Right ventricle myocardium inferior (tissue), 1 donor: ENCODE measurements around the gene SYCE3. TPM values are rescaled to one million over a fixed set of nuclear protein-coding genes. Genes with fewer than 3 reads are reported as not detected.
"Not testable (repeated sequence)": the region's sequence is repeated elsewhere in the genome, so short reads cannot be mapped to it uniquely, and the experiment has no call there.

Source experiments
- ATAC-seq: fragments of 200-7000 bp; cut with Tn5 transposase; one replicate; pipeline ENCODE4 v1.9.1; 2020; ENCODE audit warnings: mild to moderate bottlenecking, moderate library complexity
- DNase-seq: peaks from one replicate; pipeline ENCODE4 v3.0.0; 2021; ENCODE audit errors: missing footprints
- intact Hi-C: fragments of 100-400 bp; cut with DNase I; formaldehyde crosslinking; loops from one replicate; pipeline ENCODE4 v1.11.0; 2022
- long read RNA-seq: library from polyadenylated mRNA; unstranded; transcript quantifications from one replicate; pipeline ENCODE4 v2.0.0, GENCODE V29; 2021
- total RNA-seq: library from RNA; stranded (reverse); fragmentation: NEBNext Ultra II Directional; extraction: Animal tissue kit (Norgen Biotek cat#: 25700); gene quantifications from one replicate; pipeline ENCODE4 v1.2.1, GENCODE V29; 2021
- donor health status: DM: no; HTN: yes; CAD: no; lungs with severe emphysema.

Gene SYCE3, protein sequence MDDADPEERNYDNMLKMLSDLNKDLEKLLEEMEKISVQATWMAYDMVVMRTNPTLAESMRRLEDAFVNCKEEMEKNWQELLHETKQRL
- not detected for total RNA-seq
- long read RNA-seq = 0 reads

DNA sequence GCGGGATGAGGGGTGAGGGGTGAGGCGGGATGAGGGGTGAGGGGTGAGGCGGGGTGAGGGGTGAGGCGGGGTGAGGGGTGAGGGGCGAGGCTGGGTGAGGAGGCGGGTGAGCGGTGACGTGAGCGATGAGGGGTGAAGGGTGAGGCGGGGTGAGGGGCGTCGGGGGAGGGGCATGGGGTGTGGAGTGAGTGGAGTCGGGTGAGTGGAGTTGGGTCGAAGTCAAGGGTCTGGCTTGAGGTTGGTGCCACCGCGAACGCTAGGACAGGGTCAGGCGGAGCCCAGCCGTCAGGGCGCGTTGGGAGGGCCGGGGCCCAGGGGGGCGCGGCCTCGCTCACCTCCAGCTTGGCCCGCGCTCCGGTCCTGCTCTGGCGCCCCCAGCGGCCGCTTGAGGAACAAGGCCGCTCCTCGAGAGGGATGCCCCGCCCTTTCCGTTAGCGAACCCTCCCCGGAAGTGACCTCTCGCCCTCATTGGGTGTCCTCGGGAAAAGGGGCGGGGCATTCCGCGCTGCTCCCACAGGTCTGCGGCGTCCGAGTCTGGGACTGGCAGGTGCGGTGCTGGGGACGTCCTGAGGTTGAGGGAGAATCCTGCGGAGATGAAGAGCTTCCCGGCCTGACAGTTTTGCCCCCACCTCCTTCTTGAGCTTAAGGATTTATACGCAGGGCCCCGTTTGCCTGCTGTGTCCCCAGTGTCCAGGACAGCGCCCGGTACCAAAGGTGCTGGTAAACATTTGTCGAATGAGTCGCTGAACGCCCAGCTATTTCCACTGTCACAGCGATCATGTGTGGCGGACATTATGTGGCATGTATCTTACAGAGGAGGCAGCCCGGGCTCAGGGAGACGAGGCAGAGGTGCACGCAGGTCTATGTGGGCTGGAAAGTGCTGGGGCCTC lies at the start of gene SYCE3:
Gene SYCE3, minus strand, starts transcription at position 397 of the 890 bp plus-strand sequence. CDS start 6,514 bp downstream, outside the sequence.
- ATAC-seq (peak; percentile 97), DNase-seq (peak; percentile 99)
- intact Hi-C loops = loop anchor here (1.0 kb wide), 1 partner anchor 16 kb away; the partner anchor contains the start of gene CPT1B

DNA sequence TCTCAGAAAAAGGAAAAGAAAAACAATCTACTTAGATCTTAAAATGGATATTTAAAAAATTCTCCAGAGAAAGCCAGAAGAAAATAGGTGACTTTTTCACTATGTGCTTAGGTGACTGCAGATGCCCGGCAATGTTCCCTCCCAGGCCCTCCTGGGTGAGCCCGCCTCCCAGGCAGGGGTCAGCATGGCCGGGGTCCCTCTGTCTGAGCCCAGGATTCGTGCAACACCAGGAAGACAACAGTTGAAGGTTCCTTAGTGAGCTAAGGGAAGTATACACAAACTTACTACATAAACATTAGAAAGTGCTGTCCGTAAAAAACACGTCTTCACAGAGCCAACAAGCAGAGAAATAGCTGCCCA lies 49.4 kb upstream of the SYCE3 start:
- intact Hi-C loops = loop anchor here (5.0 to 10.0 kb wide), 2 partner anchors 65 to 367 kb away; partner anchors contain the start of genes KLHDC7B and TUBGCP6
- DNase-seq = no peak
- ATAC-seq = no peak

DNA sequence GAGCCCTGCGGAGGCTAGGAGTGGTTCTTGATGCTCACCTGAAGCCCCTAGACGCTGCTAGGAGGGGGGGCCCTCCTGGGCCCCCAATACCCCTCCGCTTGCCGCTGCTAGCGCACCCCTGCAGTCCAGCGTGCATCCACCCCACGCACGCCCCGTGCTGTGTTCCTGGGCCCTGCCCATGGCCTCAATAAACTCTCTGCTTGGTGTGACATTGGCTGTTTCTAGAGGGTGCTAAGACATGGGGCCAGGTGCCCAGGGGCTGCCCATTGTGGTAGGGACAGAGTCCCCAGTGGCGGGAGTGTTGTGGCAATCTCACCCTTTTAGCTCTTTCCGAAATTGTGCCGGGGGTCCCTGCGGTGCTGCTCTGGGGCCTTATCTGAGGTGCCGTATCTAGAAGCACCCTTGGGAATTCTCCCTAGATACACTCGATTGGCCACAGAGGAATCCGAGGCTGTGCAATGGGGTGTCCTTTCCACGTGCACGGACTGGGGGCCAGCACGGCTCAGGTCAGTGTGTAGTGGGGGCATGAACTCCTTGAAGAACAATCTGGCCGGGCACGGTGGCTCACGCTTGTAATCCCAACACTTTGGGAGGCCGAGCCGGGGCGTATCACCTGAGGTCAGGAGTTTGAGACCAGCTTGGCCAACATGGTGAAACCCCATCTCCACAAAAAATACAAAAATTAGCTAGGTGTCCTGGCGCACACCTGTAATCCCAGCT lies 48.8 kb upstream of the SYCE3 start:
- intact Hi-C loops = loop anchor here (5.0 to 10.0 kb wide), 2 partner anchors 64 to 367 kb away; partner anchors contain the start of genes KLHDC7B and TUBGCP6
- no peak for DNase-seq
- ATAC-seq = no peak

DNA sequence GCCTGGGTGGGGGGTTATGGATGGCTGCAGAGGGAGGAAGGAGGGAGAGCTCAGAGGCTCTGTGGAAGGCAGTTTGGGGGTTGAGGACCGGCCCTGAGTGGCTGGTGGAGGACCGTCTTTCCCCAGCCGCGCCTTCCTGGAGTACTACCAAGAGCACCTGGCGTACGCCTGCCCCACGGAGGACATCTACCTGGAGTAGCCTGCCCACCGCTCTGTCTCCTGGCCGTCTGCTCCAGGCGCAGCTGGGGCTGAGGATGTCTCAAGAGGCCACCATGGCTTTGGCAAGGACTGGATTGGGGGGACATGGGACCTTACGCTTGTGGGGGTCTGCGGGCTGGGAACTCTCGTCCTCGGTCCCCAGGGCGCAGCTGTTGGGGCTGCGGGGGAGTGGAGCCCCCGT lies 47.9 kb upstream of the SYCE3 start:
- intact Hi-C loops = loop anchor here (5.0 to 10.0 kb wide), 2 partner anchors 63 to 366 kb away; partner anchors contain the start of genes KLHDC7B and TUBGCP6
- no peak for DNase-seq
- no peak for ATAC-seq

DNA sequence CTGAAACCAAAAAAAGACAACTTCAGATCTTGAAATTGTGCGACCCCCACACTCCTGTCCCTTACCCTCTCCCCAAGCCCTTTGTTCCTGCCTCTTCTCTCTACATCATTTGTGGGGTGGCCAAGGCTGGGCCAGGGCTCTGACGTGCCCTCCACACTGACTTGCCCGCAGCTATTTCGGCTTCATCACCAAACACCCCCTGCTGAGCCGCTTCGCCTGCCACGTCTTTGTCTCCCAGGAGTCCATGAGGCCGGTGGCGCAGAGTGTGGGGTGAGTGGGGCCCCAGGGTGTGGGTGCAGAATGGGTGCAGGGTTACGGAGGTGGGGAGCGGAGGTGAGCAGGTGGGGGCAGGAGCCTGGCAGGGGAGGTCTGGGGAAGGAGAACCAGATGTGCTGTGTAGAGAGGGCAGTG lies 47.3 kb upstream of the SYCE3 start:
- ATAC-seq (no peak), DNase-seq (no peak)

DNA sequence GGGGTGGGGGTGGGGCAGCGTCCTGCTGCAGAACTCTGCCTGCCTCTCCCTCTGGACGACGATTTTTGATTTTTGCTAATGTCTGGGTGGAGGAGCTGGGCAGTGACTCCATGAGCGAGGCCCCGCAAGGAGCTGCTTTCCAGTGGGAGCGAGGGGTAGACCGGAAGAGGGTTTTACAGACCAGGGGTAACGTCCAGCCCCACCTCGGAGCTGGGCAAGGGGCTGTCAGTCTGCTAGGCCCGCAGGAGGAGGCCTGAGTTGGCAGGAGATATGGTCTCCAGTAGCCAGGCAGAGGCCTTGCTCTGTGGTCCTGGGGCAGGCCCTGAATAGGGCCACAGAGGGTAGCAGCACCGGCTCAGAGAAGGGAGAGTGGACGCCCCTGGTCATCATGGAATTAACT lies 46.9 kb upstream of the SYCE3 start:
- DNase-seq (no peak), ATAC-seq (no peak)
- intact Hi-C loops = no loop called here

More for the DNA sequence above, 47.3 kb upstream of the SYCE3 start:
- intact Hi-C loops = loop anchor here (5.0 to 10.0 kb wide), 2 partner anchors 63 to 365 kb away; partner anchors contain the start of genes KLHDC7B and TUBGCP6

DNA sequence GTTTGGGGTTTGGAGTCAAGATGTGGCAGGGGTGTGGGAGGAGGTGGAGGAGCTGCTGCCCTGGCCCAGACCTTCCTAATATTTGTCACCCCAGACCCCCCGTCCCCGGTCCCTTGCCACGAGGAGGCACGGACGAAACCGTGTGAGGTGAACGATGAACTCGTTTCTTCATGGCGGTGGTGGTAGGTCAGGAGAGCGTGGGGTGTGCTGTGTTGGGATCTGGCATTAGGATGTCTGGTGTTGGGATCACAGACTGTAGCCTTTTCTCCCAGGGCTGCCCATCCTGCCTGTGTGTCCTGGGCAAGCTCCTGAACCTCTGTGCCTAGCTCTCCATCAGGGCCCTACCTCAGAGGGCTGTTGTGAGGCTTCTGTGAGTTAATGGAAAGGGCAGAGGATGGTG lies 46.3 kb upstream of the SYCE3 start:
- ATAC-seq (no peak), DNase-seq (no peak)
- intact Hi-C loops = no loop called here

DNA sequence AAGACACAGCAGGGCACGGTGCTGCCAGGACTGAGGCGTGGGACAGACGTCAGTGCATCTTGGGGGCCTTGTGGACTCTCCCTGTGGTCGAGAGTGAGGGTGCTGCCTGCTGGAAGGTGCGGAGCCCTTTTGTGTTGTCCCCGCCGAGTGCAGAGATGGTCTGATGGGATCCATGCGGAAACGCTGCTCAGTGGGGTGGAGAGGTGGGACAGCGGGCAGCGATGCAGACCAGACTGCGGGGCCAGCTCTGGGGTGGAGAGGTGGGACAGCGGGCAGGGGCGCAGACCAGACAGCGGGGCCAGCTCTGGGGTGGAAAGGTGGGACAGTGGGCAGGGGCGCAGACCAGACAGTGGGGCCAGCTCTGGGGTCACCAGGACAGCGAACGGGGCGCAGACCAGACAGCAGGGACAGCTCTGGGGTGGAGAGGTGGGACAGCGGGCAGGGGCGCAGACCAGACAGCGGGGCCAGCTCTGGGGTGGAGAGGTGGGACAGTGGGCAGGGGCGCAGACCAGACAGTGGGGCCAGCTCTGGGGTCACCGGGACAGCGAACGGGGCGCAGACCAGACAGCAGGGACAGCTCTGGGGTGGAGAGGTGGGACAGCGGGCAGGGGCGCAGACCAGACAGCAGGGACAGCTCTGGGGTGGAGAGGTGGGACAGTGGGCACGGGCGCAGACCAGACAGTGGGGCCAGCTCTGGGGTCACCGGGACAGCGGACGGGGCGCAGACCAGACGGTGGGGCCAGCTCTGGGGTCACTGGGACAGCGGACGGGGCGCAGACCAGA lies 45.5 kb upstream of the SYCE3 start:
- intact Hi-C loops, DNase-seq, ATAC-seq: not testable (repeated sequence)

DNA sequence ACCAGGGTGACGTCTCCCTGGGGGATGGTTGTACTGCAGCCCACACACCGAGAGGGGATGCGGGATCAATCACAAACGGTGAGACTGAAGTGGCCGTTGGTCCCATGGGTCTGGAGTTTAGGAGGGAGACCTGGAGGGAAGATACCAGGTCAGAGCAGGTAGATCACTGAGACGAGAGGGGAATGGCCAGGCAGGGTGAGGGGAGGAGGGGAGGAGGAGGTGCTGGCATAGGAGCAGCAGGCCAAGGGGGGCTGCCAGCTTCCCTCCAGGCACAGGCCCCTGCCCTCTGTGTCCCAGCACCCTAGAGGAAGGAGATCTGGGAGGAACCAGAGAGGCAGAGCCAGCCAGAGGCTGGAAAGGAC lies 44.9 kb upstream of the SYCE3 start:
- intact Hi-C loops = no loop called here
- no peak for DNase-seq
- ATAC-seq = no peak

DNA sequence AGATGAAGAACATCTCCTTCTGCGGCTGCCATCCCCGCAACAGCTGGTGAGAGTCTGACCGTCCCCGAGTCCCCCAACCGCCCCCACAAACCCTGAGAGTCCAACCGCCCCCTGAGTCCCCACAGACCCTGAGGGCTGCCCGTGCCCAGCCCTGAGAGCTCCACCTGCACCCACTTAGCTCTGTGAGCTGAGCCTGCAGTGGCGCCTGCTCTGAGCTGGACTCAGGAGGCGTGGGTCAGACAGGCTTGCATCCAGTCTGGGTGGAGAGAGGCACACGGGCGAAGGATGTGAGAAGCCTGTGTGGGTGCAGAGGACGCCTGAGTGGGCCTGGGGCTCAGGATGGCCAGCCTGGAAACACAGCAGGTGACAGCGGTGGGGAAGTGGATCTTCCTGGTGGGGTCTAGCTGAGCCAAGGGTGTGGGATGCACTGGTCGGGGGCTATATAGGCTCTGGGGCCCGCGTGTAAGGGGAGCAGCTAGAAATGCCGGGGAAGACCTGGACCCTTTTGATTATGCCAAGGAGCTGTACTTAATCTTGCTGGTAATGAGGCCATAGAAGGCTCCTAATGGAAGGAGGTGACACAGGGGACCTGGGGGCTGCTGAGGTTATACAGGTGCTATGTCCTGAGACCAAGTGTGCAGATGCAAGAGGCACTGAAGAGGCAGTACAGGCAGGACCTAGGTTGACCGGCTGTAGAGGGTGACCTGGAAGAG lies 44.4 kb upstream of the SYCE3 start:
- DNase-seq = no peak
- no peak for ATAC-seq
- intact Hi-C loops = no loop called here

DNA sequence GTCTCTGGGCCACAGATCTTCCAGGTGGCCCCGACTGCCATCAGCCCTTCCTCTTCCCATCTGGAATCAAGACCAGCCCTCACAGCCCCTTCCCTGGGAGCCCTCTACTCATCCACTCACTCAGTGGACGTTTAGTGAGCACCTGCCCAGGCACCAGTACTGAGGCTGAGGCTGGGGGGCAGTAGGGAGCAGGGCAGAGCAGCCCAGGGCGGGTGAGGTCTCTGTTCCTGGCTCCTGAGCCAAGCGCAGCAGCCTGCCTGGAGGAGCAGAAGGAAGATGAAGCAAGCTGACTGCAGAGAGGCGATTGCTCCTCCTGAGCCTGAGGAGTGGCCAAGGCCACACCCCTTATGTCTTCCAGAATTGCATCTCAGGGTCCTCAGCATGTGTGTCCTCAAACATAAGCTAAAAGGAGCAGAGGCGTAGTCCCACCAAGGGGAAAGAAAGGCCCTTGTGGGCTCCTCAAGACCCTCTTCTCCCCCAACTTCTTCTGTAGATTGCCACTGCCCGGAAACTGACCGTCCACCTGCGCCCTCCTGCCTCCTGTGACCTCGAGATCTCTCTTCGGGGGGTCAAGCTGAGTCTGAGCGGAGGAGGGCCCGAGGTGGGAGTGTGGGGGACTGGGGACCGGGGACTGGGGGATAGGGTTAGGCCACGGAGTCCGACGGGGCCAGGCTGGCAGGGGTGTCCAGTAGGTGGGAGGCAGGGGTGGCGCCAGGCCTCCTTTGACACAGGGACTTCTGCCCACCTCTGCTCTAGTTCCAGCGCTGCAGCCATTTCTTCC lies 43.6 kb upstream of the SYCE3 start:
- no peak for ATAC-seq
- intact Hi-C loops = no loop called here
- DNase-seq = no peak

DNA sequence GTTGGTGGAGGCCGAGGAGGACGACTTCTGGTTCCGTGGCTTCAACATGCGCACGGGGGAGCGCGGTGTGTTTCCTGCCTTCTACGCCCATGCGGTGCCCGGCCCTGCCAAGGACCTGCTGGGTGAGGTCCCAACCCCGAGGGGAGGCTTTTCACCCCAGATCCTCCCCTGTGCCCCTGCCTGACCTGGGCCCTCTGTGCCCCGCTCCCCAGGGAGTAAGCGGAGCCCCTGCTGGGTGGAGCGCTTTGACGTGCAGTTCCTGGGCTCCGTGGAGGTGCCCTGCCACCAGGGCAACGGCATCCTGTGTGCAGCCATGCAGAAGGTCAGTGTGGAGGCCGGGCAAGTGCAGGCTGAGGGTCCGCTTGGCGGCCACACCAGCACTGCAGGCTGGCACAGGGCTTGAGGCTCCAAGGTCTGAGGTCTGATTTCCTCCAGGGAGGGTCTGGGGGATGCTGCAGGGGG lies 42.9 kb upstream of the SYCE3 start:
- ATAC-seq (no peak), DNase-seq (no peak)
- intact Hi-C loops = no loop called here

DNA sequence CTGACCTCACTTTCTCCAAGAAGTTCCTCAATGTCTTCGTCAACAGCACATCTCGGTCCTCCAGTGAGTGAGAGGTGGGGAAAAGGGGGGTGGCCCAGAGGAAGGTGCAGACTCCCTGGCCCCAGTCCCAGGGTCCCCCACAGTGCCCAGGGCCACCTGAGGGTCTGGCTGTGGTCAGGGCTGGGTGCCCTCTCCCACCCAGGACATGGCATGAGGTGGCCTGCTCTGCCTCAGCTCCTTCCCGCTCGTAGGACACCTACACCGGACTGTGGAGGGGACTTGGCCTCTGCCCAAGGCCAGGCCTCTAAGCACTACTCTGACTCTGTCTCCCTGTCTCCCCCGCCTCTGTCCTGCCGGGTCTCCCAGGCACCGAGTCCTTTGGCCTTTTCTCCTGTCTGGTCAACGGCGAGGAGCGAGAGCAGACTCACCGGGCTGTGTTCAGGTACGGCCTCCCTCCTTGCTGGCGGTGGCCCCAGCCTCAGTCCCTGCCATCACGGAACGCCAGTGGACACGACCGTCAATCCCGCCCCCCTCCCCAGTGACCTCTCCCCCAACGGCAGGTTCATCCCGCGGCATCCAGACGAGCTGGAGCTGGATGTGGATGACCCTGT lies 42.4 kb upstream of the SYCE3 start:
- intact Hi-C loops = no loop called here
- DNase-seq (no peak), ATAC-seq (no peak)

DNA sequence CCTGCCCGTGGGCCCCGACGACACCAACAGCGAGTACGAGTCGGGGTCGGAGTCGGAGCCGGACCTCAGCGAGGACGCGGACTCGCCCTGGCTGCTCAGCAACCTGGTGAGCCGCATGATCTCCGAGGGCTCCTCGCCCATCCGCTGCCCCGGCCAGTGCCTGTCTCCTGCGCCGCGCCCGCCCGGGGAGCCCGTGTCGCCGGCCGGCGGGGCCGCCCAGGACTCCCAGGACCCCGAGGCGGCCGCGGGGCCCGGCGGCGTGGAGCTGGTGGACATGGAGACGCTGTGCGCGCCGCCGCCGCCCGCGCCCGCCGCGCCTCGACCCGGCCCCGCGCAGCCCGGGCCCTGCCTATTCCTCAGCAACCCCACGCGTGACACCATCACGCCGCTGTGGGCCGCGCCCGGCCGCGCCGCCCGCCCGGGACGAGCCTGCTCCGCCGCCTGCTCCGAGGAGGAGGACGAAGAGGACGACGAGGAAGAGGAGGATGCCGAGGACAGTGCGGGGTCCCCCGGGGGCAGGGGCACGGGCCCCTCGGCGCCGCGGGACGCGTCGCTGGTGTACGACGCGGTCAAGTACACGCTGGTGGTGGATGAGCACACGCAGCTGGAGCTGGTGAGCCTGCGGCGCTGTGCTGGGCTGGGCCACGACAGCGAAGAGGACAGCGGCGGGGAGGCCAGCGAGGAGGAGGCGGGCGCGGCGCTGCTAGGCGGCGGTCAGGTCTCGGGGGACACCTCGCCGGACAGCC lies 41.7 kb upstream of the SYCE3 start:
- no peak for DNase-seq
- intact Hi-C loops = no loop called here

DNA sequence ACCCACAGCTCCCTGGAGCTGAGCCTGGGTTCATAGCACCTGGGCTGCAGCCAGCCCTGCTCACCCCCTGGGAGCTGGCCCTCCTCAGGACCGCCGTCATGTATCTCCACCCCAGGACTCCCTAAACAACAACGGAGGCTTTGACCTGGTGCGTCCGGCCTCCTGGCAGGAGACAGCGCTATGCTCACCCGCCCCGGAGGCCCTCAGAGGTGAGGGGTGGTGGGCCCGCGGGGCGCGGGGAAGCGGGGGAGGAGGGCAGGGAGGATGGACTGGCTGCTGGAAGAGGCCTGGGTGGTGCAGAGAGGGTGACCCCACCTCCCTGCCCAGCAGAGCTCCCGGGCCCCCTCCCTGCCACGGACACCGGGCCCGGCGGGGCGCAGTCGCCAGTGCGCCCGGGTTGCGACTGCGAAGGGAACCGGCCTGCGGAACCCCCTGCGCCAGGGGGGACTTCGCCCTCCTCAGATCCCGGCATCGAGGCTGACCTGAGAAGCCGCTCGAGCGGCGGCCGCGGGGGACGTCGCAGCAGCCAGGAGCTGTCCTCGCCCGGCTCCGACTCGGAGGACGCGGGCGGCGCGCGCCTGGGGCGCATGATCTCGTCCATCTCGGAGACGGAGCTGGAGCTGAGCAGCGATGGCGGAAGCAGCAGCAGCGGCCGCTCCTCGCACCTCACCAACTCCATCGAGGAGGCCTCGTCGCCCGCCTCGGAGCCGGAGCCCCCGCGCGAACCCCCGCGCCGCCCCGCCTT lies 41.0 kb upstream of the SYCE3 start:
- intact Hi-C loops = no loop called here

More for the DNA sequence above, 41.7 kb upstream of the SYCE3 start:
- no peak for ATAC-seq

DNA sequence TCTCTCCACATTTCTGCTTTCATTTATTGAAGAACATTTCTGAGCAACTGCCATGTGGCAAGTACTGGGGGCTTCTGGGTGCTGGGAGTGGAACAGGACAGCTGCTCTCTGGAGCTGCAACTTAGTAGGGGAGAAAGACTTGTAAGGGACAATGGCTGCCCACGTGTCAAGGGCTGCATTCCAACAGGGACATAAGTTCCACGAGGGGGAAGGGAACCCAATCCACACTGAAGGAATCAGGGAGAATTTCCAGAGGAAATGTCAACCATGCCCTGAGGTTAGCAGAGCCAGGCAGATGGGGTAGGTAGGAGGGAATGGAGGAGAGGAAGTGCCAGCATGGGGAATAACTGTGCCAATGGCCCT lies 39.6 kb upstream of the SYCE3 start:
- intact Hi-C loops = no loop called here
- no peak for DNase-seq

More for the DNA sequence above, 41.0 kb upstream of the SYCE3 start:
- no peak for ATAC-seq
- no peak for DNase-seq

More for the DNA sequence above, 39.6 kb upstream of the SYCE3 start:
- no peak for ATAC-seq
